Activated T-helper 1 cell treated with anti-CD3 and anti-CD28 coated beads, Interleukin-12 subunit alpha, Interleukin-12 subunit beta, Interleukin-2, Interleukin-4 antibody, amounts not matched to agents 30 ng/mL and 10 ng/mL and 1 ng/mL, durations not matched to agents 14 hours and 24 hours and 36 hours (primary cell): ENCODE results near the gene ANKK1. TPM values are rescaled to one million over a fixed set of nuclear protein-coding genes. Genes with fewer than 3 reads are reported as not detected.

Source experiments
- DNase-seq: peaks from one replicate; pipeline ENCODE4 v3.0.0; 2021; ENCODE audit warnings: low spot score
- H3K27ac Mint-ChIP-seq: one replicate; pipeline ENCODE4 v1.8.0; 2021; ENCODE audit warnings: mild to moderate bottlenecking, mixed read lengths
- H3K27me3 Mint-ChIP-seq: one replicate; pipeline ENCODE4 v1.8.0; 2022; ENCODE audit warnings: mild to moderate bottlenecking, moderate library complexity, mixed read lengths; ENCODE audit not compliant: insufficient read depth
- H3K36me3 Mint-ChIP-seq: one replicate; pipeline ENCODE4 v1.8.0; 2021; ENCODE audit warnings: low read depth, mixed read lengths
- H3K4me1 Mint-ChIP-seq: one replicate; pipeline ENCODE4 v1.8.0; 2021; ENCODE audit warnings: low read depth, mixed read lengths
- H3K4me3 Mint-ChIP-seq: one replicate; pipeline ENCODE4 v1.8.0; 2021; ENCODE audit warnings: mild to moderate bottlenecking, moderate library complexity, mixed read lengths
- H3K9me3 Mint-ChIP-seq: one replicate; pipeline ENCODE4 v1.8.0; 2021; ENCODE audit warnings: mixed read lengths
- intact Hi-C: fragments of 100-400 bp; cut with micrococcal nuclease; formaldehyde crosslinking; loops from one replicate; pipeline ENCODE4 v1.15.1; 2024
- total RNA-seq: library from RNA; stranded (reverse); gene quantifications from 2 replicates; pipeline ENCODE4 v1.2.3, GENCODE V29; 2022

The ANKK1 gene
- total RNA-seq, 1 donor from 2014 or later: not detected

- no peaks in the 10 kb centered on the region for H3K9me3 Mint-ChIP-seq
- intact Hi-C loops: no loop called here
These were observed 713 bp upstream of the ANKK1 start for GRCh38 chr11:113386866-113387265.

GRCh38 chr11:113389272-113389671 is 1.7 kb downstream of the ANKK1 start:
- no peak for DNase-seq
- H3K27ac Mint-ChIP-seq: no peak overlapping the region
- no peaks in the 10 kb centered on the region for H3K9me3 Mint-ChIP-seq
- intact Hi-C loops: no loop called here
- H3K4me3 Mint-ChIP-seq: no peak overlapping the region
- H3K4me1 Mint-ChIP-seq: no peaks in the 10 kb centered on the region
- no peaks in the 10 kb centered on the region for H3K36me3 Mint-ChIP-seq
- peaks cover 5% of the 10 kb centered on the region for H3K27me3 Mint-ChIP-seq

More at GRCh38 chr11:113386866-113387265, 713 bp upstream of the ANKK1 start:
- H3K4me3 Mint-ChIP-seq: no peak overlapping the region
- no peaks in the 10 kb centered on the region for H3K36me3 Mint-ChIP-seq
- peaks cover 10% of the 10 kb centered on the region for H3K27me3 Mint-ChIP-seq
- H3K4me1 Mint-ChIP-seq: no peaks in the 10 kb centered on the region
- H3K27ac Mint-ChIP-seq: no peak overlapping the region
- DNase-seq: no peak

GRCh38 chr11:113392236-113392921 is 4.8 kb downstream of the ANKK1 start:
- Mint-ChIP-seq H3K4me1 (no peaks in the 10 kb centered on the region), H3K27me3 (no peaks in the 10 kb centered on the region), H3K27ac (no peak overlapping the region), H3K9me3 (no peaks in the 10 kb centered on the region), H3K36me3 (no peaks in the 10 kb centered on the region), H3K4me3 (no peak overlapping the region)
- intact Hi-C loops: no loop called here
- no peak for DNase-seq

- H3K27me3 Mint-ChIP-seq: no peaks in the 10 kb centered on the region
- H3K36me3 Mint-ChIP-seq: no peaks in the 10 kb centered on the region
- no peaks in the 10 kb centered on the region for H3K9me3 Mint-ChIP-seq
- intact Hi-C loops: no loop called here
- H3K27ac Mint-ChIP-seq: no peak overlapping the region
- no peak for DNase-seq
- no peaks in the 10 kb centered on the region for H3K4me1 Mint-ChIP-seq
- no peak overlapping the region for H3K4me3 Mint-ChIP-seq
These were observed 6.0 kb downstream of the ANKK1 start for GRCh38 chr11:113393501-113393985.

GRCh38 chr11:113394919-113395318 is 7.3 kb downstream of the ANKK1 start:
- Mint-ChIP-seq H3K4me3 (no peak overlapping the region), H3K9me3 (no peaks in the 10 kb centered on the region), H3K27me3 (no peaks in the 10 kb centered on the region), H3K4me1 (no peaks in the 10 kb centered on the region), H3K27ac (no peak overlapping the region), H3K36me3 (no peaks in the 10 kb centered on the region)
- DNase-seq: no peak
- intact Hi-C loops: no loop called here

GRCh38 chr11:113395782-113396336 is 8.3 kb downstream of the ANKK1 start:
- Mint-ChIP-seq H3K4me3 (no peak overlapping the region), H3K9me3 (no peaks in the 10 kb centered on the region), H3K27ac (no peak overlapping the region), H3K4me1 (no peaks in the 10 kb centered on the region), H3K36me3 (no peaks in the 10 kb centered on the region), H3K27me3 (no peaks in the 10 kb centered on the region)
- intact Hi-C loops: no loop called here
- no peak for DNase-seq

GRCh38 chr11:113396690-113397089 is 9.1 kb downstream of the ANKK1 start:
- Mint-ChIP-seq H3K36me3 (no peaks in the 10 kb centered on the region), H3K4me3 (no peak overlapping the region), H3K4me1 (no peaks in the 10 kb centered on the region), H3K27ac (no peak overlapping the region), H3K27me3 (no peaks in the 10 kb centered on the region), H3K9me3 (no peaks in the 10 kb centered on the region)
- no peak for DNase-seq
- intact Hi-C loops: no loop called here

GRCh38 chr11:113397212-113397611 is 9.6 kb downstream of the ANKK1 start:
- intact Hi-C loops: no loop called here
- H3K27ac Mint-ChIP-seq: no peak overlapping the region
- DNase-seq: no peak
- H3K27me3 Mint-ChIP-seq: no peaks in the 10 kb centered on the region
- no peaks in the 10 kb centered on the region for H3K9me3 Mint-ChIP-seq
- no peaks in the 10 kb centered on the region for H3K4me1 Mint-ChIP-seq
- H3K4me3 Mint-ChIP-seq: no peak overlapping the region
- H3K36me3 Mint-ChIP-seq: no peaks in the 10 kb centered on the region

GRCh38 chr11:113397821-113398220 is 10.2 kb downstream of the ANKK1 start:
- no peaks in the 10 kb centered on the region for H3K27me3 Mint-ChIP-seq
- H3K9me3 Mint-ChIP-seq: no peaks in the 10 kb centered on the region
- no peak for DNase-seq
- H3K4me1 Mint-ChIP-seq: no peaks in the 10 kb centered on the region
- H3K27ac Mint-ChIP-seq: no peak overlapping the region
- H3K36me3 Mint-ChIP-seq: no peaks in the 10 kb centered on the region
- intact Hi-C loops: no loop called here
- no peak overlapping the region for H3K4me3 Mint-ChIP-seq

GRCh38 chr11:113398669-113399430 is 11.3 kb downstream of the ANKK1 start:
- Mint-ChIP-seq H3K4me1 (no peaks in the 10 kb centered on the region), H3K9me3 (no peaks in the 10 kb centered on the region), H3K36me3 (no peaks in the 10 kb centered on the region), H3K4me3 (no peak overlapping the region), H3K27me3 (no peaks in the 10 kb centered on the region), H3K27ac (no peak overlapping the region)
- intact Hi-C loops: no loop called here
- DNase-seq: no peak

GRCh38 chr11:113400631-113401230 is 13.2 kb downstream of the ANKK1 start:
- intact Hi-C loops: no loop called here
- H3K27ac Mint-ChIP-seq: no peak overlapping the region
- no peaks in the 10 kb centered on the region for H3K9me3 Mint-ChIP-seq
- H3K4me3 Mint-ChIP-seq: no peak overlapping the region
- no peaks in the 10 kb centered on the region for H3K36me3 Mint-ChIP-seq
- no peaks in the 10 kb centered on the region for H3K4me1 Mint-ChIP-seq
- H3K27me3 Mint-ChIP-seq: no peaks in the 10 kb centered on the region
- DNase-seq: no peak

- no peaks in the 10 kb centered on the region for H3K4me1 Mint-ChIP-seq
- no peaks in the 10 kb centered on the region for H3K36me3 Mint-ChIP-seq
- no peak overlapping the region for H3K4me3 Mint-ChIP-seq
- intact Hi-C loops: no loop called here
- H3K9me3 Mint-ChIP-seq: no peaks in the 10 kb centered on the region
- no peak for DNase-seq
- H3K27ac Mint-ChIP-seq: no peak overlapping the region
- no peaks in the 10 kb centered on the region for H3K27me3 Mint-ChIP-seq
These were observed 14.1 kb downstream of the ANKK1 start for GRCh38 chr11:113401718-113402117.

GRCh38 chr11:113404859-113405430 is 17.4 kb downstream of the ANKK1 start:
- Mint-ChIP-seq H3K36me3 (no peaks in the 10 kb centered on the region), H3K27ac (no peak overlapping the region)

More at GRCh38 chr11:113404859-113405430, 17.4 kb downstream of the ANKK1 start:
- Mint-ChIP-seq H3K4me3 (no peak overlapping the region), H3K4me1 (no peaks in the 10 kb centered on the region), H3K9me3 (no peaks in the 10 kb centered on the region), H3K27me3 (no peaks in the 10 kb centered on the region)
- no peak for DNase-seq
- intact Hi-C loops: no loop called here
